DND-41 (cell line): ENCODE data around the gene TCF21.
A peak's percentile ranks its signal among the peaks of the same experiment; 100 is the strongest.

Experiments used
- CTCF ChIP-seq: IDR thresholded peaks from 2 replicates; pipeline ENCODE4 v1.5.1; 2012; ENCODE audit warnings: borderline replicate concordance, low read length, moderate library complexity, mild to moderate bottlenecking; ENCODE audit not compliant: poor library complexity, severe bottlenecking; ENCODE audit errors: extremely low read depth
- EZH2 ChIP-seq: IDR thresholded peaks from 3 replicates; pipeline ENCODE4 v1.6.1; 2012; ENCODE audit warnings: borderline replicate concordance, low read depth, mild to moderate bottlenecking, moderate library complexity, low read length, inconsistent platforms; ENCODE audit not compliant: severe bottlenecking

GRCh38 chr6:133916650-133917151, 27.8 kb downstream of the TCF21 start:
- TF ChIP-seq EZH2 (no peak), CTCF (peak; percentile 91)
